Measurements from ENCODE around the gene FAM20A. TPM values are rescaled to one million over a fixed set of nuclear protein-coding genes. Genes with fewer than 3 reads are reported as not detected.

FAM20A gene
- total RNA-seq, 1 experiment from 2014 or later: 0.11 TPM

- Histone ChIP-seq H4K20me1 (ENCODE audit: low read length) (no peaks in the 10 kb centered on the region), H3K9me3 (ENCODE audit: low read length) (peaks cover 12% of the 10 kb centered on the region), H3K9ac (ENCODE audit: low read length) (no peak overlapping the region), H3K4me3 (ENCODE audit: low read length) (no peak overlapping the region), H3F3A (ENCODE audit: low read length, unreplicated experiment) (no peaks in the 10 kb centered on the region), H3K9me2 (replicated peaks; ENCODE audit: low read length) (no peaks in the 10 kb centered on the region), H2AFZ (ENCODE audit: low read length) (no peak overlapping the region), H3K79me2 (ENCODE audit: low read length) (no peaks in the 10 kb centered on the region), H3K4me2 (ENCODE audit: low read length) (no peak overlapping the region), H3K27ac (ENCODE audit: low read length) (no peak overlapping the region), H3K27me3 (ENCODE audit: low read length) (peaks cover 11% of the 10 kb centered on the region), H3K4me1 (ENCODE audit: insufficient read depth, low read length) (peaks cover 8% of the 10 kb centered on the region), H3K36me3 (ENCODE audit: low read depth, low read length) (no peaks in the 10 kb centered on the region)
- ATAC-seq (no peak), DNase-seq (no peak)
- ChIA-PET POLR2A (ENCODE audit: unreplicated experiment) (no interaction called here), CTCF (interaction anchor here (0.6 kb wide), 2 partner anchors 41 to 146 kb away, joined by 3 read pairs; no protein-coding TSS in a partner anchor)
- TF ChIP-seq CTCF (conservative IDR thresholded peaks at IDR 0.05; ENCODE audit: low read depth, low read length): no peak
- no peak for TF ChIP-seq EZH2 (IDR thresholded peaks at IDR 0.05; ENCODE audit: low read length, unreplicated experiment)
- TF ChIP-seq EZH2phosphoT487 (IDR thresholded peaks at IDR 0.05; ENCODE audit: borderline replicate concordance, low read length): no peak
- intact Hi-C loops (cut with micrococcal nuclease): no loop called here
- BruUV-seq (replicated peaks): no TSS peak
These were observed 5.5 kb upstream of the FAM20A start for GRCh38 chr17:68606451-68607307.

GRCh38 chr17:68605914-68606313, 4.7 kb upstream of the FAM20A start:
- CTCF ChIA-PET: interaction anchor here (0.6 kb wide), 1 partner anchor 42 kb away, joined by 3 read pairs; no protein-coding TSS in a partner anchor
- no peak for DNase-seq
- H3K4me3 ChIP-seq (ENCODE audit: low read length): no peak overlapping the region
- H3K9ac ChIP-seq (ENCODE audit: low read length): no peak overlapping the region
- ATAC-seq: no peak
- no peaks in the 10 kb centered on the region for H3F3A ChIP-seq (ENCODE audit: low read length, unreplicated experiment)
- no peaks in the 10 kb centered on the region for H3K9me2 ChIP-seq (replicated peaks; ENCODE audit: low read length)
- POLR2A ChIA-PET (ENCODE audit: unreplicated experiment): no interaction called here
- no peak overlapping the region for H2AFZ ChIP-seq (ENCODE audit: low read length)
- peaks cover under 1% of the 10 kb centered on the region for H3K4me1 ChIP-seq (ENCODE audit: insufficient read depth, low read length)
- no peak overlapping the region for H3K4me2 ChIP-seq (ENCODE audit: low read length)
- TF ChIP-seq EZH2 (IDR thresholded peaks at IDR 0.05; ENCODE audit: low read length, unreplicated experiment): no peak
- no peak for TF ChIP-seq CTCF (conservative IDR thresholded peaks at IDR 0.05; ENCODE audit: low read depth, low read length)
- H3K79me2 ChIP-seq (ENCODE audit: low read length): no peaks in the 10 kb centered on the region
- intact Hi-C loops (cut with micrococcal nuclease): no loop called here
- H3K27me3 ChIP-seq (ENCODE audit: low read length): peaks cover 17% of the 10 kb centered on the region
- no peak overlapping the region for H3K27ac ChIP-seq (ENCODE audit: low read length)
- H3K9me3 ChIP-seq (ENCODE audit: low read length): peaks cover 12% of the 10 kb centered on the region
- H3K36me3 ChIP-seq (ENCODE audit: low read depth, low read length): no peaks in the 10 kb centered on the region
- H4K20me1 ChIP-seq (ENCODE audit: low read length): no peaks in the 10 kb centered on the region
- BruUV-seq (replicated peaks): no TSS peak

- H3K9me2 ChIP-seq (replicated peaks; ENCODE audit: low read length): no peaks in the 10 kb centered on the region
- intact Hi-C loops (cut with micrococcal nuclease): no loop called here
- no peaks in the 10 kb centered on the region for H3F3A ChIP-seq (ENCODE audit: low read length, unreplicated experiment)
- H3K9me3 ChIP-seq (ENCODE audit: low read length): peaks cover 2% of the 10 kb centered on the region; the same call in 1 of the 2 replicates
- no peak overlapping the region for H3K27ac ChIP-seq (ENCODE audit: low read length)
- no peaks in the 10 kb centered on the region for H3K36me3 ChIP-seq (ENCODE audit: low read depth, low read length)
- H3K79me2 ChIP-seq (ENCODE audit: low read length): no peaks in the 10 kb centered on the region
- no peak overlapping the region for H3K9ac ChIP-seq (ENCODE audit: low read length)
- no peak for TF ChIP-seq CTCF (conservative IDR thresholded peaks at IDR 0.05; ENCODE audit: low read depth, low read length)
- TF ChIP-seq EZH2phosphoT487 (IDR thresholded peaks at IDR 0.05; ENCODE audit: borderline replicate concordance, low read length): no peak
- TF ChIP-seq EZH2 (IDR thresholded peaks at IDR 0.05; ENCODE audit: low read length, unreplicated experiment): no peak
- H3K4me1 ChIP-seq (ENCODE audit: insufficient read depth, low read length): peaks cover 4% of the 10 kb centered on the region; the same call in 1 of the 2 replicates
- DNase-seq (no peak), ATAC-seq (no peak)
- no peak overlapping the region for H3K4me3 ChIP-seq (ENCODE audit: low read length)
- H4K20me1 ChIP-seq (ENCODE audit: low read length): no peaks in the 10 kb centered on the region
- ChIA-PET CTCF (no interaction called here), POLR2A (ENCODE audit: unreplicated experiment) (no interaction called here)
- H2AFZ ChIP-seq (ENCODE audit: low read length): no peak overlapping the region
- BruUV-seq (replicated peaks): no TSS peak
- peaks cover 22% of the 10 kb centered on the region for H3K27me3 ChIP-seq (ENCODE audit: low read length)
- H3K4me2 ChIP-seq (ENCODE audit: low read length): no peak overlapping the region
These were observed 2.5 kb upstream of the FAM20A start for GRCh38 chr17:68603656-68604055.
